ENCODE measurements around the gene CCL25.

- TF ChIP-seq JUND (IDR thresholded peaks at IDR 0.05) (no peak), CTCF (IDR thresholded peaks at IDR 0.05 in 2 of 3, conservative IDR thresholded peaks at IDR 0.05 in 1 of 3; ENCODE audit: borderline replicate concordance in 1 of 3, insufficient read depth in 1 of 3, low read depth in 2 of 3, low read length in 2 of 3) (no peak), REST (IDR thresholded peaks at IDR 0.05; ENCODE audit: low read depth) (no peak), CEBPB (IDR thresholded peaks at IDR 0.05; ENCODE audit: low read depth) (no peak)
Observed at GRCh38 chr19:8065875-8066261, 13.3 kb downstream of the CCL25 start.

All from HCT116 (cell line).